AG08396 (cell line): Measurements from ENCODE around the gene ATP2A1.
"Not testable (repeated sequence)": the region's sequence is repeated elsewhere in the genome, so short reads cannot be mapped to it uniquely, and the experiment has no call there.

Experiments
- DNase-seq: peaks from one replicate; pipeline ENCODE4 v3.0.0; 2012; ENCODE audit warnings: low spot score, mixed read lengths

The ATP2A1 gene

DNA sequence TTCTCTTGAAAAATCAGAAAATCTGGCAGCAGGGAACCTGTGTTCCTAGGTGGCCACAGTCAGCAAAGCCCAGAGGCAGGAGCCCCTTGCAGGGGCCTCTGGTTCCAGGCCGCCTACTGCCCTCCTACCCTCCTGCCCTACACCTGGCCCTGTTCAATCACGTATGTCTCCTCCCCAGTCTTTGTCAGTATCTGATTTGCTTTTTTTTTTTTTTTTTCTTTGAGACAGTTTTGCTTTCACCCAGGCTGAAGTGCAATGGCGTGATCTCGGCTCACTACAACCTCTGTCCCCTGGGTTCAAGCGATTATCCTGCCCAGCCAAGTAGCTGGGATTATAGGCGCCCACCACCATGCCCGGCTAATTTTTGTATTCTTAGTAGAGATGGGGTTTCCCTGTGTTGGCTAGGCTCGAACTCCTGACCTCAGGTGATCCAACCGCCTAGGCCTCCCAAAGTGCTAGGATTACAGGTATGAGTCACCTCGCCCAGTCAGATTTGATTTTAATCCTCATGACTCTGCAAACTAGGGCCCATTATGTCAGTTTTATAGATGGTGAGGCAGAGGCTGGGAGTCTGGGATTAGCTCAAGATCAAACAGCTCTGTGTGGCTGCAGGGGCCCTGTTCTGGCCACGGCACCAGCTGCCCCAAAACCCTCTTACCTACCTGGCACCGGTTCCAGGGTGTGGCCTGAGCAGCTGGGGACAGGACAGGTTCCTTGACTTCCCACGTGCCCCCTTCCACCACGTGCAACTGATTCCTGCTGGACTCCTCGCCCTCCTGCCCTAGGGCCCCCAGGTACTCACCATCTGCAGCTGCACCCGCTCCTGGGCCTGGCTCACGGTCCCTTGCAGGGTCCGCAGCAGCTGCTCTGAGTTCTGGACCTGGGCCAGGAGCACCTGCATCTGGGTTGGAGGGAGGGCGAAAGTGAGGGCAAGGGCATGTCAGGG is 32.1 kb downstream of the ATP2A1 start:
- no peak for DNase-seq

DNA sequence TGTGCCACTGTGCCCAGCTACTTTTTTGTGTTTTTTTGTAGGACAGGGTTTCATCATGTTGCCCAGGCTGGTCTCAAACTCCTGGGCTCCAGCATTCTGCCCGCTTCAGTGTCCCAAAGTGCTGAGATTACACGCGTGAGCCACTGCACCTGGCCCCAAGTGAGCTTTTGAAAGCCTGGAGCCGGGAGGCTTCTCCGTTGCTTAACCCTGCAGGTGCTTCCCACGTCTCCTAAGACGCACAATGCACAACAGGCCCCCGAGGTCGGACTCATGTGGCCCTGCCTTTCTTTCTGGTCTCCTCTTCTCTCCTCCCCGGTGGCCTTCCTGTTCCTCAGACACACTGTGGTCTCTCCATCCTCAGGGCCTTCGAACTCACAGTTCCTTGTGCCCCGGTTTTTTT is 34.3 kb downstream of the ATP2A1 start:
- no peak for DNase-seq

DNA sequence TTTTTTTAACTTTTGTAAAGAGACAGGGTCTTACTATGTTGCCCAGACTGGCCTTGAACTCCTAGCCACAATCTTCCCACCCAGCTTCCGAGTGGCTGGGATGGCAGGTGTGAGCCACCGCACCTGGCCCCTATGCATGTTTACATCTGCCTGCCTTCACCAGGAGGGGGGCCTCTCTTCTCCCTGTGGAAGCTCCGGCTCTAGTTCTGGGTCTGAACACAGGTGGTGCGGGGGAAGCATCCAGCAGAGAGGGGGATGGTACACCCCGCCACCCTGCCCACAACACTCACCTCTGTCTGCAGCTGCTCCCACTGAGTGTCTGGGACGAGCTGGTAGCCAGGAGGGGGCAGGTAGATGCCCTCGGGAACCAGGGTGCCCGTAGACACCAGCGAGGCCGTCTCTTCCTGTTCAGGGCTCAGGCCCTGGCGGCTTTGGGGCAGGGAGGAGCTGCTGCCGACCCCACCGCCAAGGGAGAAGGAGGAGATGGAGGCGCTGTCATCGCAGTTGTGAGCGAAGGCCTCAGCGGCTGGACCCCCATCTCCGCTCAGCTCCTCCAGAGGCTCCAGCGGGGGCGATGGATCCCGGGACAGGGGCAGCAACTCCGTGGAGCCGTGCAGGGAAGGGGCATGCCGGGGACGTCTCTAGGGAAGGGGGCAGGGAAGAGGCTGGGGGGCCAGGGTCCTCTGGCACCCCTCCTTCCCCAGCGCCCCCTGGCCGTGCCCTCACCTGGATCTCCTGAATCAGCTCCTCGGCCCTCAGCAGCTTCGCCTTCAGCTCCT is 35.8 kb downstream of the ATP2A1 start:
- DNase-seq, result no peak

DNA sequence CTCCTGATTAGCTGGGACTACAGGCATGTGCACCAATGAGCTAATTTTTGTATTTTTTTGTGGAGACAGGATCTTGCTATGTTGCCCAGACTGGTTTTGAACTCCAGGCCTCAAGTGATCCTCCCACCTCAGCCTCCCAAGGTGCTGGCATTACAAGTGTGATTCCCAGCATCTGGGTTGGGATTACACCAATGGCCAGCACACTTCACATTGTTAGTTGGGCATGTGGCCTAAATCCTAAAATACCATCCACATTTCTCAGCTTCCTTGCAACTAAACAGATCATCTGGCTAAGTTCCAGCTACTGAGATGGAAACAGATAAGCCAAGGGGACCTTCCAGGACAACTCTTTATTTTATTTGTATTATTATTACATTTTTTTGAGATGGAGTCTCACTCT is 36.9 kb downstream of the ATP2A1 start:
- peak; percentile 67 for DNase-seq

DNA sequence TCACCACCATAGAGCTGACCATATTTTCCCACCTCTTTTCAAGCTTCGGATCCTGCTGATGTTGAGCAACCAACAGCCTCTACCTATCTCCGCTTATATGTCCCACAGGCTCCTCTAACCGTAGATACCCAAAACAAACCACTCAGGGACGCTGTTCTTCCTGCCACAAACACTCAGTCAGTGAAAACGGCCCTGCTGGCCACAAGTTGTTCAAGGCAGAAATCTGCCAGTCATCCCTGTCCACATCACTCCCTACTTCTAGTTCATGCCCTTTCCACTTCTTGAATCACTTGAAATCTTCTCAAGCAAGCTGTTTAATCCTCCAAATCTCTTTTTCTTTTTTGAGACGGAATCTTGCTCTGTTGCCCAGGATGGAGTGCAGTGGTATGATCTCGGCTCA is 38.8 kb downstream of the ATP2A1 start:
- DNase-seq, result no peak

DNA sequence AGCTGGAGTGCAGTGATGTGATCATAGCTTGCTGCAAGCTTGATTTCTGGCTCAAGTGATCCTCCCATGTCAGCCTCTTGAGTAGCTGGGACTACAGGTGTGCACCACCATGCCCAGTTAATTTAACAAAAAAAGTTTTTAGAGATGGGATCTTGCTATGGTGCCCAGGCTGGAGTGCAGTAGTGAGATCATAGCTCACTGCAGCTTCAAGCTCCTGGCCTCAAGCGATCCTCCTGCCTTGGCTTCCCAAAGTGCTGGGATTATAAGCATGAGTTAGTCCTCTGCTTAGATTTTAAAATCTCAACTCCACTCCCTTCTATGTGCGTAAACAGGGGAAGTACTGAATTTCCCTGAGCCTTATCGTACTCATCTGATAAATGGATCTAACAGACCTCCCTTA is 40.4 kb downstream of the ATP2A1 start:
- no peak for DNase-seq

DNA sequence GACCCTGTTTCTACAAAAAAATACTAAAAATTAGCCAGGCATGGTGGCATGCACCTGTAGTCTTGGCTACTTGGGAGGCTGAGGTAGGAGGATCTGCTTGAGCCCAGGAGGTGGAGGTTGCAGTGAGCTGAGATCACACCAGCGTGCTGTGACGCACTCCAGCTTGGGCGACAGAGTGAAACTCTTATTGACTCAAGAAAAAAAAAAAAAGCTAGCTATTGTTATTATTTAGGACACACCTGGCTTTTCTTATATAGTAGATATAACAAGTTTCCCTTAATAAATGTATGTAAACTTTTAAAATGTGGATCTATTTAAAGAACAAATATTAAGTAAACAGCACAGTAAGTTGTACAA is 44.9 kb downstream of the ATP2A1 start:
- no peak for DNase-seq

DNA sequence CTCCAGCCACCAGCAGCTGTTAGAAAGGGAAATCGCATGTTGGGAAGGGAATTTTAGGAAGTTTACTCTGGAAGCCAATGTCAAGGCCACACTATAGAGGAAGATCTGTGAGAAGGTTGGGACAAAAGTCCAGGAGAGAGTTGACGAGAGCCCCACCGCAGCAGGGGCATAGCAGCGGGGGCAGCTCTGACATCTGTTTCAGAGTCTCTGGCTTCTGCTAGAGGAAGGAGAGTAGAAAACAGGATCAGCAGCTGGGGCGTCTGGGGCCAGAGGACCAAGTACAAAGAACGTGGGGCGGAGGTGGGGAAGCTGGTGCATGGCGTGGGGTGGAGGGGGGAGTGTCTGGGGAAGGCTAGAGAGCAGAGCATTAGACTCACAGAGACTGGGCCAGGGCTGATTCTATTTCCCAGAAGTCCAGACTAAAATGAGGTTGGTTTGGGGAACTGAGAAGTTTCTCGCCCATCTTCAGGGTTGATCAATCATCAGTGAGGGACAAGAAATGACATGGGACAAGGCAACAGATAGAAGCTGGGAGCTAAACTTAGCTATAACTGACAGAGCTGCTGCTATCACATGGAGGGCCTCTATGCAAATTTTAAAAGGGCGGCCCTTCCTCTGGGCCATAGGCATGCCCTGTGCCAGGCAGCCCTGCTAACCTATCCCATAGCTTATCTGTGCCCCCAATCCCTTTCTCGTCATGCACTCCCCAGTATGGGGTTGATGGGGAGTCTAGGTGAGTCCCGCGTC is 45.5 kb downstream of the ATP2A1 start:
- no peak for DNase-seq

DNA sequence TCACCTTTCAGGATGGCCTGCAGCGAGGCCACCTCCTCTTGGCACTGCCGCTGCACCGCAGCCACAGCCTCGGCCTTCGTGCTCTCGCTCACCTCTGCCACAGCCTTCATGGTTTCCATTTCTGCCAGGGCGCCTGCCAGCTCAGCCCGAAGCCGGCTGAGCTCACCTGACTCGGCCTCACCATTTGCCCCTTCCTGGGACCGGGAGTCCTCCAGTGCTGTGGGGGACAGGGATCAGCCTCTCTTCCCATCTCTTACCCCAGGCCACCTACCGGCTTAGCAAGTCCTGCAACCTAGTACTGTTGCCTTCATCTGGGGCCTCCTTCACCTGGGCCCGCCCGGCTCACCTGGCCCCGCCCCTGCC is 46.1 kb downstream of the ATP2A1 start:
- no peak for DNase-seq

DNA sequence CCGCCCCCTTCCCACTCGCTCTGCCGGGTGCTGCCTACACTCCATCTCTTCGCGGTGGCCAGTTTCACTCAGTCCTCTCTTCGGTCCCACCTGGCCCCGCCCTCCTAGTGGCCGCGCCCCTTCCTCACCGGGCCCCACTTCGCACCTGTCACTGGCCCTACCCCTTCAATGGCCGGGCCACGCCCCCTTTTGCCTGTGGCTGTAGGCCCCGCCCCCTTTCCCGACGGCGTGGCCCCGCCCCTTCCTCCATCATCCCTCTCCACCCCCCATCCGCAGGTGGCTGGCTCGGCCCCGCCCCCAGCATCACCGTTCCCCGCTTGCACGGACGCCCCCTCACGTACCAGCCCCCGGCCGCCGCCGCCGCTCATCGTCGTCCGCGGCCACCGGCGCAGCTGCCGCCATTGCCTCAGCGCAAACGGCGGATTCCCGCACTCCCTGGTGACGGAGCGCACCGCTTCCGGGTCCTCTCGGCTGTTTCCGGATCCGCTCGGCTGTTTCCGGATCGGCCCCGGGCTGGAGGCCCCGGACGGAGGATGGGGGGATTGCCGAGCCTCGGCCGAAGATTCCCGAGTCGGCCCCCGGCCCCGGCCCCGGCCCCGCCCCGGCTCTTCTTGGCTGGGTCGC is 46.6 kb downstream of the ATP2A1 start, which contains the start of gene RABEP2:
TSS of gene RABEP2 (minus strand) at position 477 of the 624 bp plus-strand sequence. CDS start at position 402, 75 bp downstream.
- DNase-seq, result peak; percentile 100

DNA sequence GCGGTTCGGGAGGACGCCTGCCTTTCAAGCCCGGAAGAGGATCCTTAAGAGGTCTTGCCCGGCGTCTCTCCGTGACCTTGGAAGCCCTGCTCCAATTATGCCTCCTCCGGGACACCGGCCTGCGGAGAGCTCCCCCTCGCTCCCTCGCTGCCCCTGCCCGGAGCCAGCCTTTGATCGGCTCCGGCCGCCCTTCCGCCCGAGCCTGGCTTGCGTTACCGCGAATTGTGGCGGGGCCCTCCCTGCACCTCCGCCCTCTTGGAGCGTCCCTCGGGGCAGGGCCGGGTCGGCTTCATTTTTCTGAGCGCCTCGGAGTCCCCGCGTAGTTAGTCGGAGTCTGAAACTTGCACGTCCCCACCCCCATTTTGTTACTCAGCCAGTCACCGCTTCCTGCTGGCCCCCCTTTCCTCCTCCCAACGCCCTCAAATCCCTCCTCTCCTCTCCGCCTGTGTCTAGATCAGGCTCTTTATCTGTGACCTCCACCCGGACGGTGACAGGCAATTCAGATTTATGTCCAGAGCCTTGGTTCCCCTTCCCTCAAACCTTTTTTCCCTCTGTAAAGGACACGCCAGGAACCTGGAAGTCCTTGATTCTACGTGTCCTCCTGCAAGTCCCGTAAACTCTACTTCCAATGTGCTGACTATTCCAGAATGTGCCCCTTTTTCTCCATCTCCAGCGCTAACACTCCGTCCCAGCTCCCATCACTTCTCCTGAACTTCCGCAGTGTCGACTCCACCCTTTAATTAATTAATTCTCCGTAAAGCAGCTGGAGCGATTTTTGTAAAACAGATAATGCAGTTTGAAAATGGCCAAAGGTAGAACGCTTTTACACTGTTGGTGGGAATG is 47.3 kb downstream of the ATP2A1 start:
- DNase-seq, result peak; percentile 75

DNA sequence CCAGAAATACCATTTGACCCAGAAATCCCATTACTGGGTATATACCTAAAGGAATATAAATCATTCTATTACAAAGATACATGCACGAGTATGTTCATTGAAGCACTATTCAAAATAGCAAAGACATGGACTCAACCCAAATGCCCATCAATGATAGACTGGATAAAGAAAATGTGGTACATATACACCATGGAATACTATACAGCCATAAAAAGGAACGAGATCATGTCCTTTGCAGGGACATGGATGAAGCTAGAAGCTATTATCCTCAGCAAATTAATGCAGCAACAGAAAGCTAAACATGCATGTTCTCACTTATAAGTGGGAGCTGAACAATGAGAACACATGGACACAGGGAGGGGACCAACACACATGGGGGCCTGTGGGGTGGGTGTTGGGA is 48.0 kb downstream of the ATP2A1 start:
- not testable (repeated sequence) for DNase-seq

DNA sequence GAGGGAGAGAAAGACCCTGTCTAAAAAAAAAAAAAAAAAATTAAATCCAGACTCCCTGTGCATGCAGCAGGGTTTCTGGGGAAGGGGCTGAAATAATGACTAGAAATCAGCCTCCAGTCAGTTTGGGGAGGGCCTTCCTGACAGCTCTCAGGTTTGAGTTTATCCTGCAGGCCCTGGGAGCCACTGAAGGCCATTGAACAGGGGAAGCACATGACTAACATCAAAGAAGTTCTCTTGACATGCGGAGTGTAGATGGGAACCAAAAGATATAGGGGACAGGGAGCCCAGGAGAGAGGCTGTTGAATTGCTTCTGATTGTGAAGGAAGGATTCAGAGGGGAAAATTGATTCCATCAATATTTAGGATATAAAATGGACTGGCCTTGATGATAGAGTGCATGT is 49.5 kb downstream of the ATP2A1 start:
- DNase-seq, result no peak

DNA sequence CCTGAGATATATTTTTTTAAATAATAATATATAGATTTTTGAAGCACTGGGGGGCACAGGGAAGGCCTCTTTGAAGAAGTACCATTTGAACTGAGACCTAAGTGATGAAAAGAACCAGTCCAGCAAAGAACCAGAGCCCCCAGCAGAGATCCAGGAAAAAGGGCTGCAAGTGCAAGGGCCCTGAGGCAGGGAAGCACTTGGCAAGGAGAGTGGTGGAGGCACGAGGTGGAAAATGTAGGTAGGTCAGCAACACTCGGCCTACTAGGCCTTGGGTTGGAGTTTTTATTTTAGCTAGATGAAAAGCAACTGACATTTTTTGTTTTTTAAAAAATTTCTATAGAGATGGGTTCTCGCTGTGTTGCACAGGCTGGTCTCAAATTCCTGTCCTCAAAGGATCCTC is 51.9 kb downstream of the ATP2A1 start:
- no peak for DNase-seq

DNA sequence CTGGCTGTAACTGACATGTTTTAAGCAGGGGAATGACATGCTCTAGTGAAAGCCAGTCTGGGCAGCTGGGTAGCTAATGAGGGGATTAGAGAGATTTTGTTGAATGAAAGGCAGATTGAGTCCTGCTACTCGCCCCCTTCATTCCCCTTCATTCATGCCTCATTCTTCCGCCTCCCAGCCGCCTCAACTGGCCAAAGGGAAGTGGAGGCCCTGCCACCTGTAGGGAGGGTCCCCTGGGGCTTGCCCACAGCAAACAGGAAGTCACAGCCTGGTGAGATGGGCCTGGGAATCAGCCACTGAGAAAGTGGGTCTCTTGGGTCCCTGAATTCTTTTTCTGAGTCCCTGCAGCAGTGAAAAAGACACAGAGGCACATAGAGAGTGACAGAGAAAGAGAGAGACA is 52.4 kb downstream of the ATP2A1 start:
- DNase-seq, result no peak

DNA sequence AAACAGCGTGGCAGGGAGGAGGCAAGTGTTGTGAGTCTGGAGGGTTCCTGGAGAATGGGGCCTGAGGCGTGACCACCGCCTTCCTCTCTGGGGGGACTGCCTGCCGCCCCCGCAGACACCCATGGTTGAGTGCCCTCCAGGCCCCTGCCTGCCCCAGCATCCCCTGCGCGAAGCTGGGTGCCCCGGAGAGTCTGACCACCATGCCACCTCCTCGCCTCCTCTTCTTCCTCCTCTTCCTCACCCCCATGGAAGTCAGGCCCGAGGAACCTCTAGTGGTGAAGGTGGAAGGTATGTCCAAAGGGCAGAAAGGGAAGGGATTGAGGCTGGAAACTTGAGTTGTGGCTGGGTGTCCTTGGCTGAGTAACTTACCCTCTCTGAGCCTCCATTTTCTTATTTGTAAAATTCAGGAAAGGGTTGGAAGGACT is 53.5 kb downstream of the ATP2A1 start, which contains the start of gene CD19:
TSS of gene CD19 (plus strand) at position 171 of the 425 bp plus-strand sequence. CDS start at position 201, 30 bp downstream.
- DNase-seq, result no peak

DNA sequence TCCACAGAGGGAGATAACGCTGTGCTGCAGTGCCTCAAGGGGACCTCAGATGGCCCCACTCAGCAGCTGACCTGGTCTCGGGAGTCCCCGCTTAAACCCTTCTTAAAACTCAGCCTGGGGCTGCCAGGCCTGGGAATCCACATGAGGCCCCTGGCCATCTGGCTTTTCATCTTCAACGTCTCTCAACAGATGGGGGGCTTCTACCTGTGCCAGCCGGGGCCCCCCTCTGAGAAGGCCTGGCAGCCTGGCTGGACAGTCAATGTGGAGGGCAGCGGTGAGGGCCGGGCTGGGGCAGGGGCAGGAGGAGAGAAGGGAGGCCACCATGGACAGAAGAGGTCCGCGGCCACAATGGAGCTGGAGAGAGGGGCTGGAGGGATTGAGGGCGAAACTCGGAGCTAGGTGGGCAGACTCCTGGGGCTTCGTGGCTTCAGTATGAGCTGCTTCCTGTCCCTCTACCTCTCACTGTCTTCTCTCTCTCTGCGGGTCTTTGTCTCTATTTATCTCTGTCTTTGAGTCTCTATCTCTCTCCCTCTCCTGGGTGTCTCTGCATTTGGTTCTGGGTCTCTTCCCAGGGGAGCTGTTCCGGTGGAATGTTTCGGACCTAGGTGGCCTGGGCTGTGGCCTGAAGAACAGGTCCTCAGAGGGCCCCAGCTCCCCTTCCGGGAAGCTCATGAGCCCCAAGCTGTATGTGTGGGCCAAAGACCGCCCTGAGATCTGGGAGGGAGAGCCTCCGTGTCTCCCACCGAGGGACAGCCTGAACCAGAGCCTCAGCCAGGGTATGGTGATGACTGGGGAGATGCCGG is 54.3 kb downstream of the ATP2A1 start:
- DNase-seq, result no peak

DNA sequence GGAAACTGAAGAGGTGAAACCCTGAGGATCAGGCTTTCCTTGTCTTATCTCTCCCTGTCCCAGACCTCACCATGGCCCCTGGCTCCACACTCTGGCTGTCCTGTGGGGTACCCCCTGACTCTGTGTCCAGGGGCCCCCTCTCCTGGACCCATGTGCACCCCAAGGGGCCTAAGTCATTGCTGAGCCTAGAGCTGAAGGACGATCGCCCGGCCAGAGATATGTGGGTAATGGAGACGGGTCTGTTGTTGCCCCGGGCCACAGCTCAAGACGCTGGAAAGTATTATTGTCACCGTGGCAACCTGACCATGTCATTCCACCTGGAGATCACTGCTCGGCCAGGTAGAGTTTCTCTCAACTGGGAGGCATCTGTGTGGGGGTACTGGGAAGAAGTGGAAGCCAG is 54.9 kb downstream of the ATP2A1 start:
- DNase-seq, result no peak

DNA sequence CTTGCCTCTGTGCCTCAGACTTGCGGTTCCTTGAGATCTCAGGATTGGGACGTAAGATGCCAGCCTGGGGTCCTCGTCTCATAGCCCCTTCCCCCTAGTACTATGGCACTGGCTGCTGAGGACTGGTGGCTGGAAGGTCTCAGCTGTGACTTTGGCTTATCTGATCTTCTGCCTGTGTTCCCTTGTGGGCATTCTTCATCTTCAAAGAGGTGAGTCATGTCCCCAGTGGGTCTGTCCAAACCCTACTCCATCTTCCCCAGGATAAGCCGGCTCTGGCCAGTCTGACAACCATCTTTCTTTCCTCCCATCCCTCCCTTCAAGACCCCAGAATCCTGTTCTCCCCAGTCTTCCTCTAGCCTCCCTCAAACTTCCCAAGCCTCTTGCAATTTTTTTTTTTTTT is 57.1 kb downstream of the ATP2A1 start:
- DNase-seq, result no peak
